PFSK-1 (cell line): ENCODE data around the gene DGKI.

ENCODE experiments used
- POLR2AphosphoS5 ChIP-seq: IDR thresholded peaks from 2 replicates; pipeline ENCODE4 v1.6.1; 2012; ENCODE audit warnings: low read depth, mild to moderate bottlenecking, control low read depth, low read length, moderate library complexity
- SIN3A ChIP-seq: IDR thresholded peaks from 2 replicates; pipeline ENCODE4 v1.6.1; 2012; ENCODE audit warnings: mild to moderate bottlenecking, low read length, moderate library complexity, borderline replicate concordance; ENCODE audit not compliant: insufficient read depth
- TAF1 ChIP-seq: IDR thresholded peaks from 2 replicates; pipeline ENCODE4 v1.6.1; 2012; ENCODE audit warnings: low read length, control low read depth, borderline replicate concordance; ENCODE audit not compliant: insufficient read depth

- TF ChIP-seq TAF1: no peak
- no peak for TF ChIP-seq SIN3A
- no peak for TF ChIP-seq POLR2AphosphoS5
Measured at GRCh38 chr7:137609500-137609899, 237.3 kb downstream of the DGKI start.
